ENCODE data around the gene PLPP3.

PLPP3 gene

GRCh38 chr1:56517404-56518130 is 61.8 kb downstream of the PLPP3 start:
- no peak for DNase-seq

DNA sequence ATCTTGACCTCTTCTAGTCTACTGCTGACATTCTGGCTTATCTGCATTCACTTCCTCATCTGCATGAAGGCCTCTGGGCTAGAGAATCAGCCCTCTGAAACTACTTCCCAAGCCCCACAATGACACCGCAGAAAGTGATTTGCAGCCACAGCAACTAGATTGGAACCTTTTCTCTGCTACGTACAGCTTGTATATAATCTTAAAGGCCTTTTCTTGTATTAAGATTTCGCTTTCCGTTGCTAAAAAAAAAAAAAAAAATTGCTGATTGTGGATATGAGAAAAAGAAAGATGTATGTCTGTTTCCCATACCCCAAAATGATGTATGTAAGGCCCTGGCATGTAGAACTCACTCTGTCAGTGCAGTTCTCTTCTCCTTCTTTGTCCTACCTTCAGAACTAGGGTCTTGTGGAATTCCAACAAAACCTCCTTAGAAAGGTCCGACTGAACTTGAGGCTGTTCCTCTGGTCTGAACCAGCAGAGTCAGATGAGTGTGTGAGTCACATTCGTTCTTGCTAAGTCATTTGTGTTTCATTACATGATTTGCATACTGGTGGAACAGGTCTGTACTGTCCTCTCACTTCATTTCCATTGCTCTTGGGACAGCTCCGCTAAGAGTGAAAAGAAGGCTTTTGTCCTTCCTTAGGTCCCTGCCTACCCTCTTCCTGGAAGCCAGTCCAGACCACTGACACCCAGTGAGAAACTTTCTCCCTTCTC is 62.7 kb downstream of the PLPP3 start:
- DNase-seq, result no peak

GRCh38 chr1:56515898-56516538 is 63.3 kb downstream of the PLPP3 start:
- DNase-seq, result no peak

DNA sequence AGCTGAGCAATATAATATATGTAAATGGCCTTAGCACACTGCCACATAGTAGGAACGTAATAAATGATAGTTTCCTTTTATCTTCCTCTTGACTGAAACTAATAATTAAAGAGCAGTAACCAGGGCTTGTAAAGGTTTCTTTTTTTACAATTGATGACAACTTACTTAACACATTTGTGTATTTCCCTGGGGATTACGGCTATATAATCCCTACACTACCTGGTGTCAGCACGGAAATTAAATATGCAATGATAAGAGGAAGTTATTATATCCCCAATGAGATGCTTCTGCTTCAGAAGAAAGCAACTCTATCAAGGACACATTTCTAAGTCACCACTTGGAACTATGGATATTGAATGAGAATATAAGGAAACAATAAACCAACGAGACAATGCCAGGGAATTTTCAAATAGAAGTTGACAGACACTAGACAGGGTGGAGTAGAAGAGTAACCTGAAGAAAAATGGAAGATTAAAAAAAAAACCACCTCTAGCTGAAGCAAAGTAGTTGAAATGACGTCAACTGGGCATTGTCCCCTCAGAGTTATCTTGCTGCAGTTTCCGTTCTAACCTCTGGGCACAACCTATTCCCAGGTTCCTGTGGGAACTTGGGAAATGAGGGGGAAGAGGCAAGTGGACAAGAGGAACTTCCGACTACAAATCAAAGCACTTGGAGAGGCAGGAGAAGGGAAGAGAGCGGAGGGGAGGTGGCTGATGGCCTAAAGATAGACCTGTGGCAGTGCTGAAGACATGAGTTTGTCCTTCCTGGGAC is 66.5 kb downstream of the PLPP3 start:
- no peak for DNase-seq

GRCh38 chr1:56511766-56512165 is 67.6 kb downstream of the PLPP3 start:
- DNase-seq, result no peak

DNA sequence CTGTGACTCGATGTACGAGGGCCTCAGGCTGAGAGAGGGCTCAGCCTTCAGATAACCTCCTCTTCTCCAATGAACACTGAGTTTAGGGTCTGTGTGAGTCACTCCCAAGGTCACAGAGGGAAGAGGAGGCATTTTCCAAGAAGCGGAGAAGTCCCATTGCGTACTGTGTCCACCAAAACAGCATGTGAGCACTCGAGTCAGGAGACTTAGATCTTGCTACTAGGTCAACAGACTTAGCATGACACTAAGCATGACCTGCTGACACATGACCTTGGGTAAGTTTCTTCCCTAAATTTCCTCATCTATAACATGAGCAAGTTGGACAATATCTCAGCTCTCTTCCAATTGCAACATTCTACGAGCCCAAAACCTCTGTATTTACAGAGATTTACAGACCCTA is 68.0 kb downstream of the PLPP3 start:
- no peak for DNase-seq

DNA sequence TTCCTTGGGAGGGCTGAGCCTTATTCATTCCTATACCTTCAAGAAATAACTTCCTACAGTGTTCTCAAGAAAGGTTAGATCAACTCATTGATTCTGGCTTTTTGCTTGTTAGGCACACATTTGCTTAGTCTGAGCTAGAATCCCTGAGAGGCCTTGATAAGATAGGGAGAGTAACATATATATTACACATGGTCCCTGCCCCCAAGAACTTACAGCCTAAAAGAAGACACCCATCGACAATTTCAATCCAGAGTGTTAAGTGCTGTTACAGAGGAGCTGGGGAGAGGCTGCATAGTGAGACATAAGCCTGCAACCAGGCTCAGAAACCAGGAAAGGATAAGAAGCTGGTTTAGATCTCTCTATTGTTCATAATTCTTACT is 68.7 kb downstream of the PLPP3 start:
- DNase-seq, result no peak

- no peak for DNase-seq
Measured at GRCh38 chr1:56509713-56510641, 69.4 kb downstream of the PLPP3 start.

DNA sequence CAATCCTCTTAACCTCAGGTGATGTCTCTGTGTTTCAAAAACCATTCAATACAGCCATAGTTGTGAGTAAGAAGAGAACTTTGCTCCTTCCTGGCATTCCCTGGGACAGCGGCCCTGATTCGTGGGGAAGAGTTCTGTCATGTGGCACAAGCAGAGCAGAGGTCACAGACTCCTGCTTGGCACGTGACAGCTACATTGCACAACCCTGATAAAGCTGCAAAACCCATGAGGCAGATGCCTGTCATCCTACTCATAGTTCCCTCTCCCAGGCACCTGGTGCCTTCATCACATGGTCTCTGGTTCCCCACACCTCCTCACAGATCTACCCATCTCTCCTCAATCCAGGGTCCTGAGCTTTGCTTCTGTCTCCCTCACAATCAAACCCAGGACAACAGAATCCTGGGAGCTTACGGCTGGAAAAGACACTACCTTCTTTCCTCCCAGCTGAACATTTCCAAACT is 70.8 kb downstream of the PLPP3 start:
- DNase-seq, result no peak

GRCh38 chr1:56507925-56508522 is 71.3 kb downstream of the PLPP3 start:
- DNase-seq, result no peak

- no peak for DNase-seq
Measured at GRCh38 chr1:56506951-56507491, 72.3 kb downstream of the PLPP3 start.

DNA sequence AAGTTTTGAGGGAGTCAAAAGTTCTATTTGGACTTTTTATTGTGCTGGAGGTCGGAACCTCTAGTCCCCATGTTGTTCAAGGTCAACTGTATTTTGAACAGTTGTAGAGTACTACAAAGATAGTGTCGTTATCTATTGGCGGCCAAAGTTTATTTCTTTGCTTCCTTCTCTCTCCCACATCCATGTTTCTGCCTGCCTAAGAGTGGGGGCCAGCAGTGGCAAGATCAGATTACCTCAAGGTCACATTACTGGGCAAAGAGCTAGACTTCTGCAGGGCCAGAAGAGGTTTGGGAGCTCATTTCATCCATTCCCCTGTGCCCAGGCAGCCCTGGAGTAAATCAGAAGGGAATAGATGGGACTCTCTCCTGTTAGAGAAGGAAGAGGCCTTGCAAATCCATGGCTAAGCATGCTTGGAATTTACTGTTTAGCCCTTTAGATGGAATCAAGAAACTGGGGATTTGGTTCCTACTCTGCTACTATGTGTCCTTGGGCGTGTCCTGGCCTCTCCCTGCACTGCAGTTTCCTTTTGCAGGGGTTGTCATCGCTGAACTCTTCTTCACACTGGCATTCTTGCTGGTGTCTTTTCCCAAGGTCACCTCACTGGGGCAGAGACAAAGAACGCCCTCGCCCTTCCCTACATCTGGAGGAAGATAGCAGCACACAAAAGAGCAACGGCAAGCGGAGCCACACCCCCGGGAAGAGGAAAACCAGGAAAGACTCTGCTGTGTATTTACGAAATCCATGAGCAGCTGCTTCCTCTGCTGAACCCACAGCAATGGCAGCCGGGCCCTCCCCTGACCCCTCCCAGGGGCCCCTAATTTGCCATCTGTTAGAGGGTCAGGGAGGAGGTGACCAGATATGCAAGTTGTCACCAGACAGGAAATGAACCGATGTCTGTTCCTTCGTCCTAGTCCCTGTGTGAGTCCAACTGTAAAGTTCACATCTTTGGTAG is 73.3 kb downstream of the PLPP3 start:
- no peak for DNase-seq

GRCh38 chr1:56502700-56503245 is 76.6 kb downstream of the PLPP3 start:
- no peak for DNase-seq

DNA sequence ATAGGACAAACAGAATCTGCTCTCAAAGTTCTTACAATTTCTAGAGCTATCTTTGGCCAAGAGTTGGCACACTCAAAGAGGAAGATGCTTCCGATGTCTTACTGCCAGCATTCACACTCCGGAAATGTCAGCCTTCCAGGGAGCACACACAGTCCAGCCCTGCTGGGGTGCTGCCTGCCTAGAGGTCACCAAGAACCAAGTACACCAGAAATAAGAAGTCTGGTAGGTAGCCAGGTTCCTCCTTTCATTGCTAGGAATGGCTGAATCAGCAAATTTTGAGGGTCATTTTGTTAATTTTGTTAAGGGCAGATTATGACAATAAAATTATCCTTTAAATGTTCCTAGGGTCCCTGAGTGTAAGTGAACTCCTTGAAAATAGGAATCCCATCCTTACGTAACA is 77.5 kb downstream of the PLPP3 start:
- no peak for DNase-seq

DNA sequence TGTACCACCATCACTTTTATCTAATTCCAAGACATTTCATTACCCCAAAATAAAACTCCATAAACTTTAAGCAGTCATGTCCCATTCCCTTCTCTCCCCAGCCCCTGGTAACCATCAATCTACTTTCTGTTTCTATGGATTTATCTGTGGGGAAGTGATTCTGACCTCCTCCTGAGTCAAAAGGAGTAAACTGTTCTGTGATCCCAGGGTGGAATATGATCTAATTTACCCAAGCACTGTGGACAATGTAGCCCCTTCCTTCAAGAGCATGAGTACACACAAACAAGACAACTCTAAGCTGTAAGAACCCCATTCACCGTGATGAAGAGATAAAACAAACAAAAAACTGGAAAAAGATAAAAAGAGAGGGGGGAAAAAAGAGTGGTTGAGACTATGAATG is 77.9 kb downstream of the PLPP3 start:
- DNase-seq, result no peak

- DNase-seq, result no peak
Measured at GRCh38 chr1:56496821-56497772, 82.3 kb downstream of the PLPP3 start.

DNA sequence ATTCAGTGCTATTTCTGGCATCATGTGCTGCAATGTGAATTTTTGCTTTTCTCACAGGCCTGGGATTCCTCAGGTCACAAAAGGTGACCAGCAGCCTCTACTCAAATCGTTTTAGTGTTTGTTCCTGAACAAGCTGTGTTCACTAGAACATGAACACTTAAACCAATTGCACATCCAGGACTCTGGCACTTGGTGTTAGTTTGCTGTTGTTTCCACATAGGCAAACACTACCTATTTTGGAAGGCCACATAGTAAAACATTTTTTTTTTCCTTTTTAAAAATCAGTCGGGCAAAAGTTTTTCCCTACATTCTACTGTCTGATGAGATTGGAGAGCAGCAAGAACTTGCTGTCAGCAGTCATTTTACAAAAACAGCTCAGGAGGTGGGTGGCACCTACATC is 83.2 kb downstream of the PLPP3 start:
- no peak for DNase-seq

DNA sequence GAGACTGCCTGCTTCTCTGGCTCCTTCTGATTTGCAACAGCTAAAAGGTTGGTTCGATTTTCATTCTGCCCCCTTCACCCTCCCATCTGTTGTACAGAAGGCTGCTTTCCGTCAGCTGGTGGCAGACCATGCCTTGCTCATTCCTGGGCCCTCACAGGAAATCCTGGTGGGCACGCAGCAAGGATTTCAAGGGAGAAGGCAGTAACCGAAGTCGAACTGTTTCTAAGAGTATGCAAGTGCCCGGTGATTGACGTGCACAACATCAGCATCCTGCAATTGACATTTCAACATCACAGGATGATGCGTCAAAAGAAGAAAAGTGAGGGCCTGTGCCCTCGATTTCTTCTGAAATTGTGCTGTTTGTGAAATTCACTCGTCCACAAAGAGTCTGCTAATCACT is 83.8 kb downstream of the PLPP3 start:
- DNase-seq, result no peak

- DNase-seq, result no peak
Measured at GRCh38 chr1:56494306-56494705, 85.1 kb downstream of the PLPP3 start.

Data from activated naive CD4-positive, alpha-beta T cell (primary cell).